HG03039 (cell line): Measurements from ENCODE around the gene IRF5.
"Not testable (repeated sequence)": the region's sequence is repeated elsewhere in the genome, so short reads cannot be mapped to it uniquely, and the experiment has no call there.

Experiments used
- ATAC-seq: cut with Tn5 transposase; IDR thresholded peaks from one replicate; pipeline ENCODE4 v1.9.1; 2021; ENCODE audit warnings: mild to moderate bottlenecking, moderate library complexity; ENCODE audit not compliant: unreplicated experiment

Gene IRF5

GRCh38 chr7:128955981-128956380 is 18.3 kb downstream of the IRF5 start:
- ATAC-seq, result no peak

DNA sequence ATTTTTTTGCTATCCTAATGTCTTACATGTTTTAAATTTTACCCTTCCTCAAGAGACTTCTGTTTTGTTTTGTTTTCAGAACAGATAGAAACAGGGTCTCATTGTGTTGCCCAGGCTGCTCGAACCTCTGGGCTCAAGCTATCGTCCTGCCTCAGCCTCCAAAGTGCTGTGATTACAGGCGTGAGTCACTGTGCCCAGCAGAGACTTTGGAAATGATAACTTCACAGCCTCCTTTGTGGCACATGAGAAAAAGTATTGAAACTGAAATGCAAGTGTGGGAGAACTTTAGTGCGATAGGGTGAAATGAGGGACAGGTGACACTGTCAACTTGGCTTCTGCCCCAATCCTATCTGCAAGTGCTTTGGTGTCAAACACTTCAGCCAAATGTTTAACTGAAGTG is 21.6 kb downstream of the IRF5 start:
- no peak for ATAC-seq

DNA sequence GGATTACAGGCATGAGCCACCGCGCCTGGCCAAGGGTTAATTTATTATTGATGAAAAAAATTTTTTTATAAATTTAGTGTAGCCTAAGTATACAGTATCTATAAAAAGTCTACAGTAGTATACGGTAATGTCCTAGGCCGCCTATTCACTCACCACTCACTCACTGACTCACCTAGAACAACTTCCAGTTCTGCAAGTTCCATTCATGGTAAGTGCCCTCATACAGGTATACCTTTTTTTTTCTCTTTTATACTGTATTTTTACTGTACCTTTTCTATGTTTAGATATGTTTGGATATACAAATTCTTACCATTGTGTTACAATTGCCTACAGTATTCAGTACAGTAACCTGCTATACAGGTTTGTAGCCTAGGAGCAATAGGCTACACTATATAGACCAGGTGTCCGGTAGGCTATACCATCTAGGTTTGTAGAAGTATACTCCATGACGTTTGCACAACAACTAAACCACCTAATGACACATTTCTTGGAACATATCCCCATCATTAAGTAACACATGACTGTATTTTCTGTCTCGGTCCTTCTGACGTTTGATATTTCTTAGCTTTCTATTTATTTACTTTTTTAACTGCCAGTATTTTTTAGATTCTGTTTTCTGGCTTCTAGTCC is 23.4 kb downstream of the IRF5 start:
- no peak for ATAC-seq

DNA sequence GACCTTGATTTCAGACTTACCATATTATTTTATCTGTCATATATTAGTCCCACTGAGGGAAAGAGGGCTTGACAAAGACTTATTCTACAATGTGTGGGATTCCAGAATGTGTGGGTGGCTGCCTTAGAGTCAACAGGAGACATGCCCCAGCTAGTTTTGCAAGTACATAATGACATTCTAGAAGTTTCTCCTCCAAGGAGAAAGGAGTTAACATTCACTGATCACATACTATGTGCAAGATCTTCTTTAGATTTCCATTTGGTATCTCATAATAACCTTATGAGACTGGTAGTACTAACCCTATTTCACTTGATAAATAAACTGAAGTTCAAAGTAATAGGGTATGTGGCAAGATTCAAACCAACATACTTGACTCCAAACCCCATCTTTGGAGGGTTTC is 25.2 kb downstream of the IRF5 start:
- ATAC-seq, result peak; percentile 15

DNA sequence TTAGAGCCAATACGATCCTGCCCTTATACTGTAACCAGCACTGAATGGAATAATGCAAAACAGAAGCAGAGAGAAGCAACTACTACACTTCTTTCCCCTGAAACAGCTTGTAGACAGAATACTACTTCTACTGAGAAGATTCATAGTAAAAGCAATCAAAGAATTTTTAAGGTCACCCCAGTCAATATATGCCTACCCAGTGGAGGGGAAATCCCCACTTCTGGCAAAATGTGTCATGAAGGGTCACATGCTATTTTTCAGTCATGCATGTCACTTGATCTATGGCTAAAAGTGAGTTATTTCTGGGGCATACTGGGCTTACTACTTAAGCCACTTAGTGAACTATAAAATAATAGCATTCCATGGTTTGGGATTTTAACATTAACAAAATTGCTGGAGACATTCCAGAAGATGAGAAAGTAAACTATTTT is 25.6 kb downstream of the IRF5 start:
- peak; percentile 60 for ATAC-seq

DNA sequence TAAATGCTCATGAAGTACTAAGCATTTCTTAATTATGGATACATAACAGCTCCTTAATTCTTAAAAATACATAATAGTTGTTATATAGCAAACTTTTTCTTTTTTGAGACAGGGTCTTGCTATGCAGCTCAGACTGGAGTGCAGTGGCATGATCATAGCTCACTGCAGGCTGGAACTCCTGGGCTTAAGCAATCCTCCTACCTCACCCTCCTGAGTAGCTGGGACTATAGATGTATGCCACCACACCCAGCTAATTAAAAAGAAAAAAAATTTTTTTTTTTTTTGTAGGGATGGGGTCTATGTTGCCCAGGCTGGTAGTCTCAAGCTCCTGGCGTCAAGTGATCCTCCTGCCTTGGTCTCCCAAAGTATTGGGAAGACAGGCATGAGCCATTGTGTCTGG is 30.9 kb downstream of the IRF5 start:
- no peak for ATAC-seq

DNA sequence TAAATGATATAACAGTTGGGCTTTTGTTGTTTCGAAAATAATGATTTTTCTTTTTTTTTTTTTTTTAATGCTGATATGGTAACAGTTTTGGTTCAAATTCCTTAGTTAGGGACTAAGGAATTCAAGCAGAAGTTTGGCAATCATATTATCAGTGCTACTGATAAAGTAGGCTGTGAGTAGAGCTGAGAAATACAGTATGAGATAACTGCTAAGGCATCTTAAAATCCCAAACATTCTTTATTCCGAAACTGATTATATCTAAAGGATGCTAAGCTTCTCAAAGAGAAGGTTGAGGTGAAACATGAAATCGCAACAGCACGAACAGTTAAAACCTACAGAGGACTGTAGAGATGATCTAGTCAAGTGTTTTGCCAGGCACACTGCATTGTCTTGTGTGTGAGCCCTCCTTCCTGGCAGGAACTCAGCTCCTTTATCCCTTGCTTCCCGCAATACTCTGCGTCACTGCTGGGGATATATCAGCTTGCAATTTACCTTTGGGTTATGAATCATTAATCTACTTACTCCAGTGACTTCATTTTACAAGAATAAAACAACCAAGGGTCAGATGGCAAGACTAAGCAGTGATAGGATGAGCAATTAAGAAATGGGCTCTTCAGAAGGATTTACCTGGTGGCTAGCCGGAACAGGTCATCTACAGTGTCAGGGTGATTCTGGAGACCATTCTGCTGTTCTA is 36.7 kb downstream of the IRF5 start:
- ATAC-seq, result no peak

DNA sequence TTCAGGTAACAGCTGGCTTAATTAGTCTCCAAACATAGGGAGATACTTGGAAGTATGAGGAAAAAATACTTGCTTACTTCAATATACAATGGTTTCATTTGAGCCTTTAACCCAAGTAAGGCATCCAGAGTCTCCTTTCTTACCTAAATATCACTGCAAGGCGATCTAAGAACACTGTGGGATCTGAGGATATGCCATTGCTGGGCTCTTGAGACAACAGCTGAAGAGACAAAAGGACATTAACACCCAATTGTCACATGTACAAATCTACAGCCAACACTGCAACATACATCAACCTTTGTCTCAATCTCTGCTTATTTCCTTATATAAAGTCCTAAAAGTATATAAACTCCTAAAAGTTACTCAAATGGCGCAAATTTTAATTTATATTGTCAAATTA is 44.4 kb downstream of the IRF5 start:
- ATAC-seq, result no peak

- ATAC-seq, result no peak
These were observed 47.9 kb downstream of the IRF5 start for GRCh38 chr7:128985660-128986059.

- no peak for ATAC-seq
These were observed 48.9 kb downstream of the IRF5 start for GRCh38 chr7:128986609-128987008.

- no peak for ATAC-seq
These were observed 50.6 kb downstream of the IRF5 start for GRCh38 chr7:128988372-128988771.

DNA sequence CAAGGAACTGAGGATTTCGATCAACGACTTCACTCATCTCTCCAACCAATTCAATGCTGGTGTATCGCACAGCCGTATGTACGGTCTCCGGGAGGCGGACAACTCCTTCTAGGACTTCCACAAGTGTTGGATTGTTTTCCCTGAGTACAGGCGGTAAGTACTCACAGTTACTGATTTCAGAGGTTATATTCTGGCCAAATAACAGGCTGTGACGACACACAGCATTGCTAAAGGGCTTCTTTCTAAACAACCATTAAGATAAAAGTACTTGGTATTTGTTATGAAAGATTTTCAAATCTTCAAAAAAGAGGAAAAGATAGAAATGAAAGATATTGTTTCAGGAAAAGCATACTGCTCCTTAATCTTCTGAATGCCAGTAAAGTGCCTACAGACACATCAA is 52.2 kb downstream of the IRF5 start:
- ATAC-seq, result no peak

DNA sequence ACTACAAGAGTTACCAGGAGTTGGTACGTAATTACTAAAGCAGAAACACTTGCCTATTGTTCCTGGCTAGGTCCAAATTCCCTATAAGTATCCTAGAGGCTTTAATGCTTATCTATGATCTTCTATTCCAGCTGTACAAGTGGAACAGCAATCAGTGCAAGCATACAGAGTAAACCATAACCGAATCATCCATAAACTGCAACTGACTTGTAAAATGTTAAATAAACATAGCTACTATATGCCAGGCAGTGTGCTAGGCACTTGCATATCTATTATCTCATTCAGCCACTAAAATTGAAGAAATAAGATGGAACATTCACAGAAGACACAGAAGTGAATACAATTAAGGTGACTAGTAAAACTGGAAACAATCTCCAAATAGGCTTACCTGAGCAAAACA is 55.7 kb downstream of the IRF5 start:
- ATAC-seq, result no peak

DNA sequence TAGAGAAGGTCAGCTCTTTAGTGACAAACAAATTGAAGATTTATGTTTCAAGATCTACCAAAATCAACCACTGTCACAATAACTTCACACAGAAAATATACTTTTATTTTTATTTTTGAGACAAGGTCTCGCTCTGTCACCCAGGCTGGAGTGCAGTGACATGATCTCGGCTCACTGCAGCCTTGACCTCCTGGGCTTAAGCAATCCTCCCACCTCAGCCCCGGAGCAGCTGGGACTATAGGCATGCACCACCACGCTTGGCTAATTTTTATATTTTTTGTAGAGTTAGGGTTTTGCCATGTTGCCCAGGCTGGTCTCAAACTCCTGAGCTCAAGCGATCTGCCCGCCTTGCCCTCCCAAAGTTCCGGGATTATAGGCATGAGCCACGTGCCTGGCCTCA is 56.8 kb downstream of the IRF5 start:
- not testable (repeated sequence) for ATAC-seq

DNA sequence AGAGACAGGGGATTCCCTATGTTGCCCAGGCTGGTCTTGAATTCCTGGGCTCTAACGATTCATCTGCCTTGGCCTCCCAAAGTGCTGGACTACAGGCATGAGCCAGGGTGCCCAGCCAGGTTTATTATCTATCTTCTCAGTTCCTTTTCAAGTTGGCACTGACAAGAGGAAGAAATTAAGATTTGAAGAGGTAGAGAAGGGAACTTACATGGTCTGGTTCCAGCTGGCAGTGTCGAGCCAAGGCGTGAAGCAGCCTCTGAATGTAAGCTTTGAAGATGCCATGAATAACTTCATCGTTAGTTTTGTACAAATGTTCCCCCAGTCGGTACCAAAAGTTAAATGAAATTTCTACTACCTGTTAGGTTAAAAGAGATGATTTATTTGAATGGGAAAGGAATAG is 59.5 kb downstream of the IRF5 start:
- no peak for ATAC-seq
